HG03108 (cell line): ENCODE data around the gene SLC14A1.

Experiments used
- ATAC-seq: cut with Tn5 transposase; IDR thresholded peaks from one replicate; pipeline ENCODE4 v1.9.1; 2021; ENCODE audit warnings: moderate library complexity; ENCODE audit not compliant: unreplicated experiment

Gene SLC14A1

GRCh38 chr18:45719106-45719505, 4.9 kb upstream of the SLC14A1 start:
- no peak for ATAC-seq

- ATAC-seq = peak; percentile 80
Measured at GRCh38 chr18:45722899-45723298, 1.1 kb upstream of the SLC14A1 start.

GRCh38 chr18:45724601-45725000, 620 bp downstream of the SLC14A1 start:
- ATAC-seq = no peak

- no peak for ATAC-seq
Measured at GRCh38 chr18:45725336-45725735, 1.4 kb downstream of the SLC14A1 start.

- ATAC-seq = no peak
Measured at GRCh38 chr18:45726603-45727002, 2.6 kb downstream of the SLC14A1 start.

- no peak for ATAC-seq
Measured at GRCh38 chr18:45727068-45727467, 3.1 kb downstream of the SLC14A1 start.

- ATAC-seq = no peak
Measured at GRCh38 chr18:45728336-45729010, 4.5 kb downstream of the SLC14A1 start.

GRCh38 chr18:45730832-45731575, 7.0 kb downstream of the SLC14A1 start:
- no peak for ATAC-seq

- ATAC-seq = no peak
Measured at GRCh38 chr18:45731716-45732115, 7.7 kb downstream of the SLC14A1 start.

GRCh38 chr18:45733535-45733934, 9.6 kb downstream of the SLC14A1 start:
- no peak for ATAC-seq

- no peak for ATAC-seq
Measured at GRCh38 chr18:45734505-45734904, 10.5 kb downstream of the SLC14A1 start.

GRCh38 chr18:45734944-45735343, 11.0 kb downstream of the SLC14A1 start:
- ATAC-seq = no peak

- no peak for ATAC-seq
Measured at GRCh38 chr18:45738660-45739059, 14.7 kb downstream of the SLC14A1 start.

GRCh38 chr18:45739268-45739667, 15.3 kb downstream of the SLC14A1 start:
- ATAC-seq = no peak

GRCh38 chr18:45739848-45740247, 15.9 kb downstream of the SLC14A1 start:
- no peak for ATAC-seq

GRCh38 chr18:45741056-45741455, 17.1 kb downstream of the SLC14A1 start:
- no peak for ATAC-seq

- ATAC-seq = no peak
Measured at GRCh38 chr18:45745817-45746461, 22.0 kb downstream of the SLC14A1 start.

- no peak for ATAC-seq
Measured at GRCh38 chr18:45748501-45748900, 24.5 kb downstream of the SLC14A1 start.

GRCh38 chr18:45749918-45750689, 26.1 kb downstream of the SLC14A1 start:
- ATAC-seq = no peak

GRCh38 chr18:45751766-45752165, 27.8 kb downstream of the SLC14A1 start:
- no peak for ATAC-seq

- no peak for ATAC-seq
Measured at GRCh38 chr18:45752681-45753080, 28.7 kb downstream of the SLC14A1 start.
